HepG2 (cell line): Measurements from ENCODE around the gene ZNF800. TPM values are rescaled to one million over a fixed set of nuclear protein-coding genes. Genes with fewer than 3 reads are reported as not detected.

ENCODE experiments used
- ATF7 ChIP-seq, 2 experiments: fragments of 450-650 bp in 1 of 2; sonication (generic) in 1 of 2; formaldehyde crosslinking in 1 of 2; IDR thresholded peaks; 2 replicates each; pipeline versions ENCODE4 v1.4.0 to v1.6.1; 2016 to 2020; ENCODE audit warnings: antibody characterized with exemption in 1 of 2, mild to moderate bottlenecking in 1 of 2, missing genetic modification reagents in 1 of 2
- ATM ChIP-seq: fragments of 450-650 bp; IDR thresholded peaks from 2 replicates; pipeline ENCODE4 v1.7.1; 2017; ENCODE audit warnings: mild to moderate bottlenecking, borderline replicate concordance
- BCL6 ChIP-seq: IDR thresholded peaks from 2 replicates; pipeline ENCODE4 v1.6.1; 2016; ENCODE audit warnings: missing genetic modification reagents, missing compliant biosample characterization
- NR2C2 ChIP-seq: sonication (generic); formaldehyde crosslinking; IDR thresholded peaks from 2 replicates; pipeline ENCODE4 v1.4.0; 2020; ENCODE audit warnings: missing genetic modification reagents, mild to moderate bottlenecking, moderate library complexity, borderline replicate concordance
- SP2 ChIP-seq: sonication (generic); formaldehyde crosslinking; IDR thresholded peaks from 2 replicates; pipeline ENCODE4 v1.5.1; 2020; ENCODE audit warnings: mild to moderate bottlenecking, missing genetic modification reagents
- ZFYVE20 ChIP-seq: sonication (generic); formaldehyde crosslinking; IDR thresholded peaks from 2 replicates; pipeline ENCODE4 v1.8.0; 2023; ENCODE audit warnings: low read depth, mild to moderate bottlenecking, moderate library complexity, missing genetic modification reagents, borderline replicate concordance
- ZNF34 ChIP-seq: sonication (generic); formaldehyde crosslinking; IDR thresholded peaks from 2 replicates; pipeline ENCODE4 v1.4.0; 2020; ENCODE audit warnings: mild to moderate bottlenecking, missing genetic modification reagents, borderline replicate concordance
- ZSCAN29 ChIP-seq: sonication (generic); formaldehyde crosslinking; conservative IDR thresholded peaks from 2 replicates; pipeline ENCODE4 v1.4.0; 2020; ENCODE audit warnings: mild to moderate bottlenecking, missing genetic modification reagents
- polyA plus RNA-seq, 8 experiments: library from polyadenylated mRNA; depleted of rRNA in 3 of 8; stranded (reverse) in 7 of 8; unstranded in 1 of 8; fragments of >200 nt; fragmentation: Illumina TruSeq in 4 of 8; extraction: Trizol in 4 of 8; gene quantifications; 2 replicates each; pipeline versions ENCODE4 v1.2.1 to v1.2.3, GENCODE V29; 2011 to 2016; ENCODE audit warnings: low read depth in 4 of 8, missing spikeins in 1 of 8, mixed read lengths in 1 of 8; ENCODE audit not compliant: insufficient read depth in 1 of 8
- total RNA-seq, 5 experiments: library from RNA; depleted of rRNA; stranded (reverse); fragments of >200 nt; fragmentation: Illumina TruSeq; extraction: Trizol; gene quantifications; 2 replicates each; pipeline ENCODE4 v1.2.3, GENCODE V29; 2016; ENCODE audit warnings: low read depth in 1 of 5
- TF ChIP-seq, protein P1 (sequence below): sonication (generic); formaldehyde crosslinking; IDR thresholded peaks from 2 replicates; pipeline ENCODE4 v1.4.0; 2020; ENCODE audit warnings: missing genetic modification reagents; ENCODE audit errors: not compliant biosample characterization
- TF ChIP-seq, protein P2 (sequence below): sonication (generic); formaldehyde crosslinking; IDR thresholded peaks from 2 replicates; pipeline ENCODE4 v1.4.0; 2020; ENCODE audit warnings: missing genetic modification reagents
- TF ChIP-seq, protein P3 (sequence below): sonication (generic); formaldehyde crosslinking; IDR thresholded peaks from 2 replicates; pipeline ENCODE4 v1.8.1; 2023; ENCODE audit warnings: missing genetic modification reagents, inconsistent platforms, borderline replicate concordance
- TF ChIP-seq, protein P4 (sequence below): sonication (generic); formaldehyde crosslinking; IDR thresholded peaks from 2 replicates; pipeline ENCODE4 v1.4.0; 2020; ENCODE audit warnings: missing genetic modification reagents, mild to moderate bottlenecking, borderline replicate concordance
- TF ChIP-seq, protein P5 (sequence below): sonication (generic); formaldehyde crosslinking; IDR thresholded peaks from 2 replicates; pipeline ENCODE4 v1.4.0; 2020; ENCODE audit warnings: mild to moderate bottlenecking, missing genetic modification reagents
- TF ChIP-seq, protein P6 (sequence below): sonication (generic); formaldehyde crosslinking; IDR thresholded peaks from 2 replicates; pipeline ENCODE4 v1.4.0; 2020; ENCODE audit warnings: mild to moderate bottlenecking, missing genetic modification reagents, borderline replicate concordance
- TF ChIP-seq, protein P7 (sequence below): sonication (generic); formaldehyde crosslinking; conservative IDR thresholded peaks from 2 replicates; pipeline ENCODE4 v1.4.0; 2020; ENCODE audit warnings: missing genetic modification reagents
- TF ChIP-seq, protein P8 (sequence below): sonication (generic); formaldehyde crosslinking; IDR thresholded peaks from 2 replicates; pipeline ENCODE4 v1.5.1; 2020; ENCODE audit warnings: missing genetic modification reagents, mild to moderate bottlenecking, borderline replicate concordance

Gene ZNF800
- total and polyA plus RNA-seq, 2 of the 13 experiments (the other 11 are each of a cell fraction or from before 2014, with no cell fraction given), result 7.1 to 12.7 TPM

DNA sequence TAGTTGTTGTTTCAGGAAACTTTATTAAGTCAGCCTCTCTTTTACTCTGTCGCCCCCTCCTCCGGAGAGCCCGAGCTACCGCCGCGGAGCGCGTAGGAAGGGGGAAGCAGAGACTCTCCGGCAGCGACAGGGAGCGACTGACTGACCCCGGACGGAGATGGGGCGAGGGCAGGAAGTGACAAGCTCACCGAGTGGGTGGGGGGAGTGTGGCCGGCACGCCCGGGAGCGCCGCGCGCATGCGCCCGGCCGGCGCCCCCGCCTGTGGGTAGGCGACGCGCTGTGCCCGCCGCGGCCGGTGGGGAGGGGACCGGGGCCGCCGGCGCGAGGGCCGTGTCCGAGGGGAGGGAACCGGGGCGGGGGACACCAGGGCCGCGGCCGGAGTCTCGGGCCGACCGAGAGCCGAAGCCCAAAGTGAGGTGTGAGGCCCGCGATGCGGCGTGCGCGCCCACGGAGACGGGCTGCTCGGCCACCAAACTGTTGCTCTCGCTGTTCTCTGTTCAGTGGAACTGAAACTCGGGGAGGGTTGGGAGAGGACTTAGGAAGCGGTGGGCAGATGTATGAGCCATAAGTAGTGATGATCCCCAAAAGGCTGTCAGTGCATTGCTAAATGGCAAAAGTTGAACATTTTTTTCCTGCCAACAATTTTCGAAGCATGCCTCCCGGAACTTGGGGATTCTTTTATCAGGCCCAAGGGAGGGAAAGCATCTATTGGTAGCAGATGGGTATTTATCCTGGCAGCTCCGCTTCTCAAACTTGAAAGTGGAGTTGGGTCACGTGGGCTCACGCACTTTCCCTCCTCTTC, at the start of gene ZNF800 (continued):
- no peak for TF ChIP-seq ZSCAN29 (CRISPR knock-in tag)
- TF ChIP-seq, protein P1, sequence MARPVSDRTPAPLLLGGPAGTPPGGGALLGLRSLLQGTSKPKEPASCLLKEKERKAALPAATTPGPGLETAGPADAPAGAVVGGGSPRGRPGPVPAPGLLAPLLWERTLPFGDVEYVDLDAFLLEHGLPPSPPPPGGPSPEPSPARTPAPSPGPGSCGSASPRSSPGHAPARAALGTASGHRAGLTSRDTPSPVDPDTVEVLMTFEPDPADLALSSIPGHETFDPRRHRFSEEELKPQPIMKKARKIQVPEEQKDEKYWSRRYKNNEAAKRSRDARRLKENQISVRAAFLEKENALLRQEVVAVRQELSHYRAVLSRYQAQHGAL (CRISPR knock-in tag), result no peak
- TF ChIP-seq, protein P2, sequence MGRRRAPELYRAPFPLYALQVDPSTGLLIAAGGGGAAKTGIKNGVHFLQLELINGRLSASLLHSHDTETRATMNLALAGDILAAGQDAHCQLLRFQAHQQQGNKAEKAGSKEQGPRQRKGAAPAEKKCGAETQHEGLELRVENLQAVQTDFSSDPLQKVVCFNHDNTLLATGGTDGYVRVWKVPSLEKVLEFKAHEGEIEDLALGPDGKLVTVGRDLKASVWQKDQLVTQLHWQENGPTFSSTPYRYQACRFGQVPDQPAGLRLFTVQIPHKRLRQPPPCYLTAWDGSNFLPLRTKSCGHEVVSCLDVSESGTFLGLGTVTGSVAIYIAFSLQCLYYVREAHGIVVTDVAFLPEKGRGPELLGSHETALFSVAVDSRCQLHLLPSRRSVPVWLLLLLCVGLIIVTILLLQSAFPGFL (CRISPR knock-in tag), result no peak
- TF ChIP-seq NR2C2 (CRISPR knock-in tag), result peak; percentile 98
- no peak for TF ChIP-seq ZNF34 (CRISPR knock-in tag)
- TF ChIP-seq SP2 (CRISPR knock-in tag), result 0 out of 2 replicates have a peak, but pooled peaks have one; percentile 56
- no peak for TF ChIP-seq BCL6
- TF ChIP-seq, protein P3, sequence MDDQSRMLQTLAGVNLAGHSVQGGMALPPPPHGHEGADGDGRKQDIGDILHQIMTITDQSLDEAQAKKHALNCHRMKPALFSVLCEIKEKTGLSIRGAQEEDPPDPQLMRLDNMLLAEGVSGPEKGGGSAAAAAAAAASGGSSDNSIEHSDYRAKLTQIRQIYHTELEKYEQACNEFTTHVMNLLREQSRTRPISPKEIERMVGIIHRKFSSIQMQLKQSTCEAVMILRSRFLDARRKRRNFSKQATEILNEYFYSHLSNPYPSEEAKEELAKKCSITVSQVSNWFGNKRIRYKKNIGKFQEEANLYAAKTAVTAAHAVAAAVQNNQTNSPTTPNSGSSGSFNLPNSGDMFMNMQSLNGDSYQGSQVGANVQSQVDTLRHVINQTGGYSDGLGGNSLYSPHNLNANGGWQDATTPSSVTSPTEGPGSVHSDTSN (CRISPR knock-in tag), result no peak
- TF ChIP-seq, protein P4, sequence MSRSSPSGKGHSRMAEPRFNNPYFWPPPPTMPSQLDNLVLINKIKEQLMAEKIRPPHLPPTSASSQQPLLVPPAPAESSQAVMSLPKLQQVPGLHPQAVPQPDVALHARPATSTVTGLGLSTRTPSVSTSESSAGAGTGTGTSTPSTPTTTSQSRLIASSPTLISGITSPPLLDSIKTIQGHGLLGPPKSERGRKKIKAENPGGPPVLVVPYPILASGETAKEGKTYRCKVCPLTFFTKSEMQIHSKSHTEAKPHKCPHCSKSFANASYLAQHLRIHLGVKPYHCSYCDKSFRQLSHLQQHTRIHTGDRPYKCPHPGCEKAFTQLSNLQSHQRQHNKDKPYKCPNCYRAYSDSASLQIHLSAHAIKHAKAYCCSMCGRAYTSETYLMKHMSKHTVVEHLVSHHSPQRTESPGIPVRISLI (CRISPR knock-in tag), result no peak
- no peak for TF ChIP-seq ATF7 (IDR thresholded peaks at IDR 0.05)
- no peak; the same call in 1 of the 2 replicates for TF ChIP-seq ATF7 (CRISPR knock-in tag; IDR thresholded peaks at IDR 0.05)
- TF ChIP-seq, protein P5, sequence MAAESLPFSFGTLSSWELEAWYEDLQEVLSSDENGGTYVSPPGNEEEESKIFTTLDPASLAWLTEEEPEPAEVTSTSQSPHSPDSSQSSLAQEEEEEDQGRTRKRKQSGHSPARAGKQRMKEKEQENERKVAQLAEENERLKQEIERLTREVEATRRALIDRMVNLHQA, result no peak
- TF ChIP-seq, protein P6, sequence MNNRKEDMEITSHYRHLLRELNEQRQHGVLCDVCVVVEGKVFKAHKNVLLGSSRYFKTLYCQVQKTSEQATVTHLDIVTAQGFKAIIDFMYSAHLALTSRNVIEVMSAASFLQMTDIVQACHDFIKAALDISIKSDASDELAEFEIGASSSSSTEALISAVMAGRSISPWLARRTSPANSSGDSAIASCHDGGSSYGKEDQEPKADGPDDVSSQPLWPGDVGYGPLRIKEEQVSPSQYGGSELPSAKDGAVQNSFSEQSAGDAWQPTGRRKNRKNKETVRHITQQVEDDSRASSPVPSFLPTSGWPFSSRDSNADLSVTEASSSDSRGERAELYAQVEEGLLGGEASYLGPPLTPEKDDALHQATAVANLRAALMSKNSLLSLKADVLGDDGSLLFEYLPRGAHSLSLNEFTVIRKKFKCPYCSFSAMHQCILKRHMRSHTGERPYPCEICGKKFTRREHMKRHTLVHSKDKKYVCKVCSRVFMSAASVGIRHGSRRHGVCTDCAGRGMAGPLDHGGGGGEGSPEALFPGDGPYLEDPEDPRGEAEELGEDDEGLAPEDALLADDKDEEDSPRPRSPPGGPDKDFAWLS (CRISPR knock-in tag), result no peak
- TF ChIP-seq, protein P7, sequence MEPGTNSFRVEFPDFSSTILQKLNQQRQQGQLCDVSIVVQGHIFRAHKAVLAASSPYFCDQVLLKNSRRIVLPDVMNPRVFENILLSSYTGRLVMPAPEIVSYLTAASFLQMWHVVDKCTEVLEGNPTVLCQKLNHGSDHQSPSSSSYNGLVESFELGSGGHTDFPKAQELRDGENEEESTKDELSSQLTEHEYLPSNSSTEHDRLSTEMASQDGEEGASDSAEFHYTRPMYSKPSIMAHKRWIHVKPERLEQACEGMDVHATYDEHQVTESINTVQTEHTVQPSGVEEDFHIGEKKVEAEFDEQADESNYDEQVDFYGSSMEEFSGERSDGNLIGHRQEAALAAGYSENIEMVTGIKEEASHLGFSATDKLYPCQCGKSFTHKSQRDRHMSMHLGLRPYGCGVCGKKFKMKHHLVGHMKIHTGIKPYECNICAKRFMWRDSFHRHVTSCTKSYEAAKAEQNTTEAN (CRISPR knock-in tag), result no peak; the same call in 1 of the 2 replicates
- TF ChIP-seq, protein P8, sequence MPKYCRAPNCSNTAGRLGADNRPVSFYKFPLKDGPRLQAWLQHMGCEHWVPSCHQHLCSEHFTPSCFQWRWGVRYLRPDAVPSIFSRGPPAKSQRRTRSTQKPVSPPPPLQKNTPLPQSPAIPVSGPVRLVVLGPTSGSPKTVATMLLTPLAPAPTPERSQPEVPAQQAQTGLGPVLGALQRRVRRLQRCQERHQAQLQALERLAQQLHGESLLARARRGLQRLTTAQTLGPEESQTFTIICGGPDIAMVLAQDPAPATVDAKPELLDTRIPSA, result no peak
- no peak for TF ChIP-seq ZFYVE20
- no peak for TF ChIP-seq ATM
